ENCODE results near the gene ZNF646. TPM values are rescaled to one million over a fixed set of nuclear protein-coding genes. Genes with fewer than 3 reads are reported as not detected.
A peak's percentile ranks its signal among the peaks of the same experiment; 100 is the strongest.

Gene ZNF646
- total RNA-seq, 1 donor = 18.5 TPM

DNA sequence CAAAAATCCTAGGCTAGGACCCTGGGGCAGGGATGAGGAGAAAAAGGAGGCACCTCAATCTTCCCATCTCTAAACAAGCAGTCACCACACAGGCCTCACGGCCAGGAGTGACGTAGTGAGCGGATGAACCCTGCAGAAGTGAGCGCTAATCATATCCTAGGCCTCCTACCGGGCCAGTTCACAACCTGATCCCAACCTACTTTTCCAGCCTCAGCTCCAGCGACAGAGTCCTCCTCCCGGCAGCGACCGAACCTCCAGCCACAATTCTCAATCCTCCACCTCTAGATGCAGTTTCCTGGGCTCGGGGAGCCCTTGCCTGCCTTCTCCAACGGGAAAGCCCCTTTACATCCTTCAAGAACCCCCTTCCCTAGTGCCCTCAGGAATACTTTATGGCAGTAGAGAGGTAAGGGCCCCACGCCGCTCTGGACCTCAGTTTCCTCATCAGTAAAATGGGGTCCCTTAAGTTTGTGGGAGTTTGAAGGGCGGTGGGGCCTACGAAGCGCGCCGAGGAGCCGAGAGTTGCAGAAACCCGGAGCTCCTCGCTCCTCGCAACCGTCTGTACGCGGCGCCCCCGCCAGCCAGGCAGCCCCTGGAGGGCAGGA is 1.6 kb upstream of the ZNF646 start:
- peak; percentile 96 for DNase-seq (ENCODE audit: insufficient read length, low spot score, missing footprints)
- peak overlapping the region; percentile 98 for H3K4me2 ChIP-seq (ENCODE audit: insufficient read depth, low read length)
- no peaks in the 10 kb centered on the region for H3K27me3 ChIP-seq (ENCODE audit: insufficient read depth, low read length)
- peaks cover 22% of the 10 kb centered on the region for H3K4me1 ChIP-seq (ENCODE audit: insufficient read depth, low read length)
- H3K27ac ChIP-seq (ENCODE audit: low read depth, low read length) = peak overlapping the region; percentile 93
- H2AFZ ChIP-seq (ENCODE audit: low read length) = peak overlapping the region; percentile 88
- no peaks in the 10 kb centered on the region for H3K9me3 ChIP-seq (ENCODE audit: low read depth, low read length)
- peak overlapping the region; percentile 94 for H3K4me3 ChIP-seq (ENCODE audit: insufficient read depth, low read length)
- TF ChIP-seq, protein P1, sequence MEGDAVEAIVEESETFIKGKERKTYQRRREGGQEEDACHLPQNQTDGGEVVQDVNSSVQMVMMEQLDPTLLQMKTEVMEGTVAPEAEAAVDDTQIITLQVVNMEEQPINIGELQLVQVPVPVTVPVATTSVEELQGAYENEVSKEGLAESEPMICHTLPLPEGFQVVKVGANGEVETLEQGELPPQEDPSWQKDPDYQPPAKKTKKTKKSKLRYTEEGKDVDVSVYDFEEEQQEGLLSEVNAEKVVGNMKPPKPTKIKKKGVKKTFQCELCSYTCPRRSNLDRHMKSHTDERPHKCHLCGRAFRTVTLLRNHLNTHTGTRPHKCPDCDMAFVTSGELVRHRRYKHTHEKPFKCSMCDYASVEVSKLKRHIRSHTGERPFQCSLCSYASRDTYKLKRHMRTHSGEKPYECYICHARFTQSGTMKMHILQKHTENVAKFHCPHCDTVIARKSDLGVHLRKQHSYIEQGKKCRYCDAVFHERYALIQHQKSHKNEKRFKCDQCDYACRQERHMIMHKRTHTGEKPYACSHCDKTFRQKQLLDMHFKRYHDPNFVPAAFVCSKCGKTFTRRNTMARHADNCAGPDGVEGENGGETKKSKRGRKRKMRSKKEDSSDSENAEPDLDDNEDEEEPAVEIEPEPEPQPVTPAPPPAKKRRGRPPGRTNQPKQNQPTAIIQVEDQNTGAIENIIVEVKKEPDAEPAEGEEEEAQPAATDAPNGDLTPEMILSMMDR (IDR thresholded peaks at IDR 0.05; ENCODE audit: extremely low read depth, low read depth, low read length) = no peak
- peaks cover 5% of the 10 kb centered on the region for H4K20me1 ChIP-seq (ENCODE audit: insufficient read depth, low read length)
- peaks cover 85% of the 10 kb centered on the region for H3K79me2 ChIP-seq (ENCODE audit: insufficient read depth, low read length)
- H3K36me3 ChIP-seq (ENCODE audit: insufficient read depth, low read length) = peaks cover 15% of the 10 kb centered on the region

DNA sequence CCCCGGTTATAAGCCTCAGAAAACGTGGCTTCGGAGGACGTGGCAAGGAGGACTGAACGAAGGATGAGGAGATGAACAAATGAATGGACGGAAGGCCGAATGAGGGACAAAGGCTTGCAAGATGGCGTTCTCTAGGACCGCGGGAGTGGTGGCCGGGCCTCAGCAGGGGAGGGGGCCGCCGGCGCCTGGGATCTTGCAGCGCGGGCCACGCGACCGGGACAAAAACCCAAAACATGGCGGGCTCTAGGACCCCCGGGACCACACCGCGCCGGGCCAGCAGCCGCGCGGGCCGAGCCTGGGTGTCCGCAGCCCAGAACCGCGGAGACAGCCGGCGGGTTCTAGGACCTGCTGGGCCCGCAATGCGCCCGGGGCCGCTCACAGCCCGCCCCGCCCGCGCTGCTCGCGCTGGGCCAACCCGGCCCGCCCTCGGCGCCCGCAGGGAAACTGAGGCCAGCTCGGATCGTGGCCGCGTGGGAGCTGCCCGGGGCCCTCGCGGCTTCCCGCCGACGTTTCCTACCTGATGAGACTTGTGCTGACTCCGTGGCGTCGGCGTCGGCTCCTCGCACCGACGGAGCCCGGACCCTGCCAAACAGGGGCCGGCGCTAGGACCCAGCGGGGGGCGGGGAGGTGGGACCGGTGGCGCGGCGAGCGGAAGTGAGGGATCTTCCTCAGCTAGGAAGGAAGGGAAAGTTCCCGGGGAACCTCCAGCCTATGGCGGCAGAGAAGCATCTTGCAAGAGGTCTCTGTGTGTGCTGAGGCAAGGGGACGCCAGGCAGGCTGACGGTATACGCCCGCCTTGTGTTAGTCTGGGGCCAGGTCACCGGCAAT is 866 bp upstream of the ZNF646 start:
- TF ChIP-seq, protein P1 (IDR thresholded peaks at IDR 0.05; ENCODE audit: extremely low read depth, low read depth, low read length) = no peak
- H3K4me3 ChIP-seq (ENCODE audit: insufficient read depth, low read length) = peak overlapping the region; percentile 94

DNA sequence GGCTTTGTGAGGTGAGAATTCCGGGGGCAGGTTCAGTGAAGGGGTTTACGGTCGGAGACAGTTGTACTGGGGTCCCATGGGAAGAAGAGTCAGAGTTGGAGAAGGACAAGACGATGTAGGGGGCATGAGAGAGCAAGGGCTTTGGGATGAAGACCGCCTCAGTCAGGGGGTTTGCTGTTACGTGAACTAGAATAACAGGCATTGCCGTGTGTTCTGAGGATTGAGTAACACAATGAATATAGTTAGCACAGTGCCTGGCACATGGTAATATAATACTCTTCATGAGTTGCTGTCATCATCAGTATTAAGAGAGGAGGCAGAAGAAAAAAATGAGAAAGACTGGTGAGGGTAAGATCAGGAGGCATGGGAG is 577 bp downstream of the ZNF646 start:
- Histone ChIP-seq H3K79me2 (ENCODE audit: insufficient read depth, low read length) (peaks cover 86% of the 10 kb centered on the region), H3K4me1 (ENCODE audit: insufficient read depth, low read length) (peaks cover 22% of the 10 kb centered on the region), H3K36me3 (ENCODE audit: insufficient read depth, low read length) (peaks cover 32% of the 10 kb centered on the region), H2AFZ (ENCODE audit: low read length) (peak overlapping the region; percentile 77), H3K9me3 (ENCODE audit: low read depth, low read length) (no peaks in the 10 kb centered on the region), H3K4me2 (ENCODE audit: insufficient read depth, low read length) (peak overlapping the region; percentile 98), H4K20me1 (ENCODE audit: insufficient read depth, low read length) (peaks cover 5% of the 10 kb centered on the region), H3K27me3 (ENCODE audit: insufficient read depth, low read length) (no peaks in the 10 kb centered on the region), H3K27ac (ENCODE audit: low read depth, low read length) (peak overlapping the region; percentile 93), H3K4me3 (ENCODE audit: insufficient read depth, low read length) (peak overlapping the region; percentile 94)
- TF ChIP-seq, protein P1 (IDR thresholded peaks at IDR 0.05; ENCODE audit: extremely low read depth, low read depth, low read length) = peak; percentile 14
- DNase-seq (ENCODE audit: insufficient read length, low spot score, missing footprints) = no peak

More for the DNA sequence above, 866 bp upstream of the ZNF646 start:
- Histone ChIP-seq H3K27me3 (ENCODE audit: insufficient read depth, low read length) (no peaks in the 10 kb centered on the region), H3K9me3 (ENCODE audit: low read depth, low read length) (no peaks in the 10 kb centered on the region), H3K4me2 (ENCODE audit: insufficient read depth, low read length) (peak overlapping the region; percentile 98), H3K36me3 (ENCODE audit: insufficient read depth, low read length) (peaks cover 21% of the 10 kb centered on the region), H3K27ac (ENCODE audit: low read depth, low read length) (peak overlapping the region; percentile 93), H3K4me1 (ENCODE audit: insufficient read depth, low read length) (peaks cover 22% of the 10 kb centered on the region), H3K79me2 (ENCODE audit: insufficient read depth, low read length) (peaks cover 88% of the 10 kb centered on the region), H2AFZ (ENCODE audit: low read length) (peak overlapping the region; percentile 88), H4K20me1 (ENCODE audit: insufficient read depth, low read length) (peaks cover 5% of the 10 kb centered on the region)
- peak; percentile 99 for DNase-seq (ENCODE audit: insufficient read length, low spot score, missing footprints)

DNA sequence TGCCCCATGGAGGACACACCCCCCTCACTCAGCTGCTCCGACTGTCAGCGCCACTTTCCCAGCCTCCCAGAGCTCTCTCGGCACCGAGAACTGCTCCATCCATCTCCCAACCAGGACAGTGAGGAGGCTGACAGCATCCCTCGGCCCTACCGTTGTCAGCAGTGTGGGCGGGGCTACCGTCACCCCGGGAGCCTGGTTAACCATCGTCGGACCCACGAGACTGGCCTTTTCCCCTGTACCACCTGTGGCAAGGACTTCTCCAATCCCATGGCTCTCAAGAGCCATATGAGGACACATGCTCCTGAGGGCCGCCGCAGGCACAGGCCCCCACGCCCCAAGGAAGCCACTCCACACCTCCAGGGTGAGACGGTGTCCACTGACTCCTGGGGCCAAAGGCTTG is 2.1 kb downstream of the ZNF646 start:
- peaks cover 85% of the 10 kb centered on the region for H3K79me2 ChIP-seq (ENCODE audit: insufficient read depth, low read length)

More for the DNA sequence above, 2.1 kb downstream of the ZNF646 start:
- peaks cover 41% of the 10 kb centered on the region for H3K36me3 ChIP-seq (ENCODE audit: insufficient read depth, low read length)
- peaks cover 5% of the 10 kb centered on the region for H4K20me1 ChIP-seq (ENCODE audit: insufficient read depth, low read length)
- no peak overlapping the region for H3K27ac ChIP-seq (ENCODE audit: low read depth, low read length)
- no peak for DNase-seq (ENCODE audit: insufficient read length, low spot score, missing footprints)
- no peak overlapping the region for H3K4me3 ChIP-seq (ENCODE audit: insufficient read depth, low read length)
- H3K27me3 ChIP-seq (ENCODE audit: insufficient read depth, low read length) = no peaks in the 10 kb centered on the region
- H3K4me1 ChIP-seq (ENCODE audit: insufficient read depth, low read length) = peaks cover 21% of the 10 kb centered on the region
- no peak overlapping the region for H3K4me2 ChIP-seq (ENCODE audit: insufficient read depth, low read length)
- no peaks in the 10 kb centered on the region for H3K9me3 ChIP-seq (ENCODE audit: low read depth, low read length)
- no peak overlapping the region for H2AFZ ChIP-seq (ENCODE audit: low read length)
- TF ChIP-seq, protein P1 (IDR thresholded peaks at IDR 0.05; ENCODE audit: extremely low read depth, low read depth, low read length) = no peak

Measured in osteoblast (primary cell).